ENCODE data around the gene TRIP4. TPM values are rescaled to one million over a fixed set of nuclear protein-coding genes. Genes with fewer than 3 reads are reported as not detected.
A peak's percentile ranks its signal among the peaks of the same experiment; 100 is the strongest.

The TRIP4 gene
- total and polyA plus RNA-seq, 4 donors, result 6.3 to 10.7 (median 7.6) TPM

DNA sequence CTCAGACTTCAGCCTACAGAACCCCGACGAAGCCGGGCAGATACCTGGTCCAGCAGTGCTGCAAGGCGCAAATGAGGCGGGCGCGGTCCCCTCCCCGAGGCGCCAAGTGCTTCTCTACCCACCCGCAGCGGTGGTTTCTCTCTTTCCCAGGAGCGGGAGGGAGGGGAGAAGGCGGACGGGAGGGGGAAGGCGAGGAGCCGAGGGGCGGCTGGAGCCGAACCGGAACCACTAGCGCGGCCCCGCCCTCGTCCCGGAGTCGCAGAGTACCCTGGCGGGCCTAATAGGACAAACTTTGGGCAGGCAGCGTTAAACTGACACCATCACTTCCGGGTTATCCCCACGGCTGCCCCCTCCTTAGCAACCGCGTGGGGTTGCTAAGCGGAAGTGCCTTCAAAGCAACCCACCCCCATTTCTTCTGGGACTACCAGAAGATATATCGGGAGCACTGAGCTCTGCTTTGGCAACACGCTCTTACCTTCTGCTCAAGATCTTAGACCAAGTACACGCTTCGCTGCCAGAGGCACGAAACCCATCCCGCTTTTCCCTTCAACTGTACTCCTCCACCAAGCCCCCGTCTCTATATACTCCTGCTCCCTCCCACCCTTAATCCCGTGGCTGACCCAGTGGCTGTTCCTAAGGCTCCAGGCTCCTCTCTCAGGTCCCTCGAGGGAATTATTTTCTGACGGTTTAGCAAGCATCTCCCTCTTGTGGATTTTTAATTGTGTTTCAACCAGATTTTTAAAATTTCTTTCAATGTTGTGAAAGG lies 31.5 kb upstream of the TRIP4 start, which contains the start of gene CSNK1G1 (continued):
- TF ChIP-seq JUND (IDR thresholded peaks at IDR 0.05), result no peak
- TF ChIP-seq, protein P1, sequence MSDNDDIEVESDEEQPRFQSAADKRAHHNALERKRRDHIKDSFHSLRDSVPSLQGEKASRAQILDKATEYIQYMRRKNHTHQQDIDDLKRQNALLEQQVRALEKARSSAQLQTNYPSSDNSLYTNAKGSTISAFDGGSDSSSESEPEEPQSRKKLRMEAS (IDR thresholded peaks at IDR 0.05), result peak; percentile 66

DNA sequence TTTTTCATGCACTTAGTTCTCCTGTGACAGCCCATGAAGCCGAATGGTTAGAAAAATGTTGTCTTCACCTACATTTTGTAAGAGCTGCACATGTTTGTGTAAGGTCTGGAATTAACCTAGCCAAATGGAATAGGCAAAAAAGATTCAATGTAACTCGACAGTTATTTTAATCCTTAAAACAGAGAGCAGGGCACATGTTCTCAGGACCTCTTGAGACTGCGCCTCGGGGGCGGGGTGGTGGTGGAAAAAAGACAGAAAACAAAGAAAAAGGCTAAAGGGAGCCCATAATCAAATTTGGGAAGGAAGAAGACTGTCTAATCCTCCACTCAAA lies 31.0 kb upstream of the TRIP4 start:
- no peaks in the 10 kb centered on the region for H3K36me3 ChIP-seq (ENCODE audit: control insufficient read depth in 4 of 4, insufficient read depth in 3 of 4, low read depth in 1 of 4, low read length in 3 of 4)
- peak overlapping the region in 1 of 2 donors; percentile 34 for H3K27ac ChIP-seq (ENCODE audit: low read depth in 1 of 2, low read length in 2 of 2)
- H3K9me3 ChIP-seq (ENCODE audit: control insufficient read depth in 4 of 4, low read length in 3 of 4), result no peaks in the 10 kb centered on the region
- peak overlapping the region; percentile 89 to 99 (median 89) for H3K4me3 ChIP-seq (ENCODE audit: low read depth in 1 of 3, low read length in 3 of 3)
- TF ChIP-seq EGR1 (IDR thresholded peaks at IDR 0.05; ENCODE audit: low read depth in 2 of 2) (no peak), GABPA (IDR thresholded peaks at IDR 0.05 in 1 of 2, conservative IDR thresholded peaks at IDR 0.05 in 1 of 2) (no peak), HNF4A (conservative IDR thresholded peaks at IDR 0.05) (no peak)
- peak overlapping the region; percentile 65 to 74 for H3K9ac ChIP-seq (ENCODE audit: low read depth in 1 of 2, low read length in 2 of 2)
- no peak for DNase-seq (ENCODE audit: low spot score)
- peaks cover 0 to 16% (median 13%) of the 10 kb centered on the region in 4 donors for H3K4me1 ChIP-seq (ENCODE audit: control insufficient read depth in 4 of 4, insufficient read depth in 4 of 4, low read length in 3 of 4)
- H3K27me3 ChIP-seq (ENCODE audit: control insufficient read depth in 4 of 4, insufficient read depth in 4 of 4, low read length in 3 of 4), result no peaks in the 10 kb centered on the region
- 43% methylated on average over 5 of the region's 5 CpGs for WGBS

- H3K9ac ChIP-seq (ENCODE audit: low read depth in 1 of 2, low read length in 2 of 2), result no peak overlapping the region
- DNase-seq (ENCODE audit: low spot score), result no peak
- H3K9me3 ChIP-seq (ENCODE audit: control insufficient read depth in 4 of 4, low read length in 3 of 4), result no peaks in the 10 kb centered on the region
- 97% methylated on average over 4 of the region's 4 CpGs for WGBS
- H3K27ac ChIP-seq (ENCODE audit: low read depth in 1 of 2, low read length in 2 of 2), result no peak overlapping the region
- H3K36me3 ChIP-seq (ENCODE audit: control insufficient read depth in 4 of 4, insufficient read depth in 3 of 4, low read depth in 1 of 4, low read length in 3 of 4), result no peaks in the 10 kb centered on the region
- H3K27me3 ChIP-seq (ENCODE audit: control insufficient read depth in 4 of 4, insufficient read depth in 4 of 4, low read length in 3 of 4), result no peaks in the 10 kb centered on the region
- H3K4me3 ChIP-seq (ENCODE audit: low read depth in 1 of 3, low read length in 3 of 3), result no peak overlapping the region
- TF ChIP-seq CTCF (IDR thresholded peaks at IDR 0.05; ENCODE audit: low read depth, low read length, missing input control), result no peak
- no peak for TF ChIP-seq SP1 (IDR thresholded peaks at IDR 0.05)
- no peak for TF ChIP-seq FOXA2 (IDR thresholded peaks at IDR 0.05)
- TF ChIP-seq TAF1 (conservative IDR thresholded peaks at IDR 0.05), result no peak
- no peak for TF ChIP-seq RAD21 (IDR thresholded peaks at IDR 0.05)
- TF ChIP-seq RXRA (IDR thresholded peaks at IDR 0.05), result no peak
- no peak for TF ChIP-seq EGR1 (IDR thresholded peaks at IDR 0.05; ENCODE audit: low read depth in 2 of 2)
- no peak for TF ChIP-seq HNF4A (conservative IDR thresholded peaks at IDR 0.05)
- no peak for TF ChIP-seq GABPA (IDR thresholded peaks at IDR 0.05 in 1 of 2, conservative IDR thresholded peaks at IDR 0.05 in 1 of 2)
- TF ChIP-seq JUND (IDR thresholded peaks at IDR 0.05), result no peak
- TF ChIP-seq NR2F2 (IDR thresholded peaks at IDR 0.05), result no peak
- H3K4me1 ChIP-seq (ENCODE audit: control insufficient read depth in 4 of 4, insufficient read depth in 4 of 4, low read length in 3 of 4), result peaks cover 0 to 8% (median 6%) of the 10 kb centered on the region in 4 donors
Measured at GRCh38 chr15:64361259-64361658, 26.4 kb upstream of the TRIP4 start.

- Histone ChIP-seq H3K27me3 (ENCODE audit: control insufficient read depth in 4 of 4, insufficient read depth in 4 of 4, low read length in 3 of 4) (no peaks in the 10 kb centered on the region), H3K9ac (ENCODE audit: low read depth in 1 of 2, low read length in 2 of 2) (no peak overlapping the region), H3K4me1 (ENCODE audit: control insufficient read depth in 4 of 4, insufficient read depth in 4 of 4, low read length in 3 of 4) (no peaks in the 10 kb centered on the region), H3K27ac (ENCODE audit: low read depth in 1 of 2, low read length in 2 of 2) (no peak overlapping the region), H3K4me3 (ENCODE audit: low read depth in 1 of 3, low read length in 3 of 3) (no peak overlapping the region), H3K36me3 (ENCODE audit: control insufficient read depth in 4 of 4, insufficient read depth in 3 of 4, low read depth in 1 of 4, low read length in 3 of 4) (no peaks in the 10 kb centered on the region), H3K9me3 (ENCODE audit: control insufficient read depth in 4 of 4, low read length in 3 of 4) (no peaks in the 10 kb centered on the region)
- no peak for DNase-seq (ENCODE audit: low spot score)
- 82% methylated on average over 2 of the region's 2 CpGs for WGBS
- no peak for TF ChIP-seq YY1 (IDR thresholded peaks at IDR 0.05)
- TF ChIP-seq REST (IDR thresholded peaks at IDR 0.05), result no peak
- TF ChIP-seq FOXA2 (IDR thresholded peaks at IDR 0.05), result no peak
- TF ChIP-seq JUND (IDR thresholded peaks at IDR 0.05), result no peak
- no peak for TF ChIP-seq TAF1 (conservative IDR thresholded peaks at IDR 0.05)
- TF ChIP-seq, protein P1 (IDR thresholded peaks at IDR 0.05), result no peak
- no peak for TF ChIP-seq HNF4G (IDR thresholded peaks at IDR 0.05)
- TF ChIP-seq ZBTB33 (IDR thresholded peaks at IDR 0.05), result no peak
- TF ChIP-seq FOXA1 (IDR thresholded peaks at IDR 0.05), result no peak
Measured at GRCh38 chr15:64369078-64369607, 18.5 kb upstream of the TRIP4 start.
